HG02885 (cell line): ENCODE results near the gene KNDC1.
"Not testable (repeated sequence)": the region's sequence is repeated elsewhere in the genome, so short reads cannot be mapped to it uniquely, and the experiment has no call there.

Experiments
- ATAC-seq: cut with Tn5 transposase; IDR thresholded peaks from one replicate; pipeline ENCODE4 v1.9.1; 2021; ENCODE audit warnings: mild to moderate bottlenecking; ENCODE audit not compliant: unreplicated experiment, poor library complexity

KNDC1 gene

GRCh38 chr10:133125901-133126300 is 34.1 kb upstream of the KNDC1 start:
- no peak for ATAC-seq

- ATAC-seq = no peak
Measured at GRCh38 chr10:133126431-133127290, 33.4 kb upstream of the KNDC1 start.

- no peak for ATAC-seq
Measured at GRCh38 chr10:133127291-133128125, 32.5 kb upstream of the KNDC1 start.

- no peak for ATAC-seq
Measured at GRCh38 chr10:133128126-133129070, 31.6 kb upstream of the KNDC1 start.

- ATAC-seq = no peak
Measured at GRCh38 chr10:133129071-133129858, 30.8 kb upstream of the KNDC1 start.

- ATAC-seq = no peak
Measured at GRCh38 chr10:133129859-133130495, 30.0 kb upstream of the KNDC1 start.

GRCh38 chr10:133130602-133131001 is 29.4 kb upstream of the KNDC1 start:
- no peak for ATAC-seq

GRCh38 chr10:133131053-133131452 is 29.0 kb upstream of the KNDC1 start:
- ATAC-seq = no peak

GRCh38 chr10:133131734-133132472 is 28.1 kb upstream of the KNDC1 start:
- no peak for ATAC-seq

- no peak for ATAC-seq
Measured at GRCh38 chr10:133132473-133133291, 27.3 kb upstream of the KNDC1 start.

GRCh38 chr10:133133471-133134231 is 26.4 kb upstream of the KNDC1 start:
- no peak for ATAC-seq

GRCh38 chr10:133134411-133135115 is 25.5 kb upstream of the KNDC1 start:
- no peak for ATAC-seq

- ATAC-seq = no peak
Measured at GRCh38 chr10:133135116-133135465, 24.9 kb upstream of the KNDC1 start.

GRCh38 chr10:133137486-133138145 is 22.4 kb upstream of the KNDC1 start:
- ATAC-seq = not testable (repeated sequence)

- no peak for ATAC-seq
Measured at GRCh38 chr10:133139551-133140065, 20.4 kb upstream of the KNDC1 start.
